ACHN (cell line): Measurements from ENCODE around the gene ZNF831.

Experiments used
- DNase-seq: peaks from one replicate; pipeline ENCODE4 v3.0.0-alpha.2; 2015
- in situ Hi-C: cut with HindIII; loops from 2 replicates; pipeline ENCODE4 v1.10.0; 2017; ENCODE audit warnings: low sequenced_read_pairs, low pct_ligation_motif_present, low pct_unique_long_range_greater_than_20kb

ZNF831 gene

DNA sequence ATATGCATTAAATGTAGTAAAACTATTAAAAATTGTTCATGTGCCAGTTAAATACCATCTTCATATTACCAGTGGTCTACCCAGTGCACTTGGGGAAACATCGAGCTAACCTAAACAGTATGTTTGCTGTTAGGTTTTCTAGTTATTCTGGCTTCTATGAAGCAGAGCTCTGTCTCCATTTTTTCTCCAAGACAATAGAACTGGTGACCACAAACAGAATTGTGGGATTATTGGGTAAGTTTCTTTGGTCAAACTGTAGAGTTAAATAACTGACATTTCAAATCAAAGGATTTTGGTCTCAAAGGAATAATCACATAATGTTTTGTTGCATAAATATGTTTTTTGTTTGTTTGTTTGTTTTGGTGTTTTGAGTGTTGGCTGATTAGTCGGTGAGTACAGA is 96.3 kb downstream of the ZNF831 start:
- in situ Hi-C loops, result no loop called here
- no peak for DNase-seq

GRCh38 chr20:59265298-59265697 is 101.7 kb downstream of the ZNF831 start:
- in situ Hi-C loops, result no loop called here

GRCh38 chr20:59268870-59269269 is 105.2 kb downstream of the ZNF831 start:
- no peak for DNase-seq
- in situ Hi-C loops, result no loop called here

More at GRCh38 chr20:59265298-59265697, 101.7 kb downstream of the ZNF831 start:
- no peak for DNase-seq

DNA sequence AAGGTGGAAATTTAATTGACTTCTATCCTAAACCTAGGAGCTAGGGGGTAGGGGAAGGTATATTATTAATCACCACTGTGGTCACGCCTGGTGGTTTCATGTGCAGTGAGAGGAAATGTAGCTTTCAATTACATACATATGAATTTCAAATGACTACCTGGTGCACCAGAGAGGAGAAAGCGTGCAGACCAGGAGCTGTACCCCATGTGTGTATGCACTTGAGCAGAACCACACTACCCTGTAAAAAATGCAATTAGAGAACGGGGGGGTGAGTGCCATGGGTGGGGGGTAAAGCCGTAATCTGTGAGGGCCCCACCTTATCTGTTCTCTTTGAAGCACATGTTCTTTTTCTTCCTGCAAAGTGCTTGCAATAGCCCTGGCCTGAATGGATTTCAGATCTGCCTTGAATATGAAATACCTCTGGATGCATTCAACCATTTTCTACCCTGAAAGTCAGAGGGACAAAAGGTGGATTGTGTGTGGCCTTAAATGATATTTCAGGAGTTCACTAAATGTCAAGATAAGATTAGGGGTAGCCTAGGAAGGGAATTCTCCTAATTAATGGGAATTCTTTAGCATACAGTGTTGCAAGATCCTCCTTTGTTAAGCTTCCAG is 105.9 kb downstream of the ZNF831 start:
- DNase-seq, result no peak
- in situ Hi-C loops, result no loop called here

DNA sequence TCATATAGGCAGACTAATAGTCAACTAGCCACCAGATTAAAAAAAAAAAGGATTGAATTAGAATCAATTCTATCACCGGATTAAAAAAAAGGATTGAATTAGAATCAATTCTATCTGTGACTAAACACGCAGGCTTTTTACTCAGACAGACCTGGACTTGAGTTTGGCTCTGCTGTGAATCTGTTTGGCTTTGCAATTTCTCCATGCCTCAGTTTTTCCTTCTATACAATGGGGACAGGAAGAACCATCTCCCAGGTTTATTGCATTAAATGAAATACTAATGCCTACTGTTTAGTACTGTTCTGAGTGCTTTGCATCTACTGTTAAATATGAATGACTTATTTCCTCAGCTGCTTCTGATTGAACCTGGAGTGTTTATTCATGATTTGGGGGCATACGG is 106.8 kb downstream of the ZNF831 start:
- no peak for DNase-seq
- in situ Hi-C loops, result no loop called here

GRCh38 chr20:59273739-59274357 is 110.2 kb downstream of the ZNF831 start:
- DNase-seq, result no peak
- in situ Hi-C loops, result no loop called here

DNA sequence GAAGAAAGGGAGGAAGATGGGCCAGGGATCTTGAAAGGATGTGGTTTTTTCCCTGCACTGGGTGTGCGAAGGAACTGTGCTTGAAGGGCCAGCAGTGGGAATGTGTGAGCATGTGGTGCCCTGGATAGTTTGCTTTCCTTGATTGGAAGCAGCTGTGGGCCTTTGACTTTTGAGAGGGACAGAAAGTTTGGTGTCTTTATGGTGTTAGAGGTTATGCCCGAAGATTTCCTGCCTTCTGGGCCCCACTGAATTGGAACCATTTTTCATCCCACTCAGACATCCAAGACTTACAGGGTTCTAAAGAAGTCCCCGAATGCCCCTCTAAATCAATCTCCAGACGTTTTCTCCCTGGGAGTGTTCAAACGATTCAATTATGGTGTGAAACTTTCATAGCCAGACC is 113.3 kb downstream of the ZNF831 start:
- in situ Hi-C loops, result no loop called here
- no peak for DNase-seq

DNA sequence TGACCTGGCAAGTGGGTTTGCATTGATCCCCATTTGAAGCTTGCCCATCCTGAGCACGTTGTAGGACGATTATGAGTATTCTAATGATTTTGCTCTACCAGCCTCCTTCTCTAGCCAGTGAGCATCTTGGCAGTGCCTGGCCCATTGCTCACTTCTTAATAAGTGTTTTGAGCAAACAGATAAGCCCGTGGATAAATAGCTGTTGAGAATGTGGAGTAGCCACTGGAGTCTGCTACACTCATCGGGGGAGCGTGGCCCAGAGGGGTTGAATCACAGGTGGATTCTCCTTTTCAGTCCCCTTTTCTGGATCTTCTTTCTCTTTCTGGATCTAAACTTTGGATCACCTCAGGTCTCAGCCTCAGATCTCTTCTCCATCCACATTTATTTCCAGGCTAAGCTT is 120.8 kb downstream of the ZNF831 start:
- no peak for DNase-seq
- in situ Hi-C loops, result no loop called here

GRCh38 chr20:59289994-59290393 is 126.4 kb downstream of the ZNF831 start:
- in situ Hi-C loops, result no loop called here
- no peak for DNase-seq

- DNase-seq, result no peak
- in situ Hi-C loops, result no loop called here
These were observed 128.2 kb downstream of the ZNF831 start for GRCh38 chr20:59291740-59292383.

- DNase-seq, result no peak
- in situ Hi-C loops, result no loop called here
These were observed 131.9 kb downstream of the ZNF831 start for GRCh38 chr20:59295531-59295930.

- no peak for DNase-seq
- in situ Hi-C loops, result no loop called here
These were observed 134.1 kb downstream of the ZNF831 start for GRCh38 chr20:59297686-59298085.

- in situ Hi-C loops, result no loop called here
- DNase-seq, result no peak
These were observed 136.3 kb downstream of the ZNF831 start for GRCh38 chr20:59299945-59300332.

DNA sequence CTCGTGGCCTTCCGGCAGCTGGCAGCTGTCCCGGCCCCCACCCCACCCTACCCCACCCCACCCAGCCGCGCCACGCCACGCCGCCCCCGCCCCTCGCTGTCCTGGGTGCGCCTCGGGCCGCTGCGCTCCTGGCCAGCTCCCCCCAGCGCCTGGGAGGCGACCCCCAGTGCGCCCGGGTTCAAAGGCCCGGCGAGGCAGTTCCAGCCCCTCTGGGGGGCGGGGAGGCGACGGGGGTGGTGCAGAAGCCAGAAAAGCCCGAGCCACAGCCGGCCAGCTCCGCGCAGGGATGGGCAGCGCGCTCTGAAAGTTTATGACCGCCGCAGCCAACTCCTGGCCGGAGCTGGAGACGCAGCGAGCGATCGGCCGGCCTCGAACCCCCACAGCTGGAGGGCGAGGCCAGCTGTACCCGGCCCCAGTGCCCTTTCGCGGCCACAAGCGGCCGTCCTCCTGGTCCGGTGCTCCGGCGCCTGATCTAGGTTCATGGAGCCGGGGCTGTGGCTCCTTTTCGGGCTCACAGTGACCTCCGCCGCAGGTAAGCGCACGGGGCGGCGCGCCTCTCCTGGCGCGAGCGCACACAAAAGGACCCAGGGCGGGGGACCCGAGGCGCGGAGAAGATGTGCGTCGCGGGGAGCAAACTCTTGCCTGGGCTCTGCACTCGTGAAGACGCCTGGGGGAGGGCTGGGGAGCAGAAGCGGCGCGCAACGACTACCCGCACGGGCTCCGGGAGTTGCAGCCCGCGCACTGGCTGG is 136.9 kb downstream of the ZNF831 start, which contains the start of gene EDN3:
Gene EDN3 (plus strand): TSS at position 279 of the 749 bp plus-strand sequence. CDS start 202 bp downstream, at position 481.
- in situ Hi-C loops, result no loop called here

DNA sequence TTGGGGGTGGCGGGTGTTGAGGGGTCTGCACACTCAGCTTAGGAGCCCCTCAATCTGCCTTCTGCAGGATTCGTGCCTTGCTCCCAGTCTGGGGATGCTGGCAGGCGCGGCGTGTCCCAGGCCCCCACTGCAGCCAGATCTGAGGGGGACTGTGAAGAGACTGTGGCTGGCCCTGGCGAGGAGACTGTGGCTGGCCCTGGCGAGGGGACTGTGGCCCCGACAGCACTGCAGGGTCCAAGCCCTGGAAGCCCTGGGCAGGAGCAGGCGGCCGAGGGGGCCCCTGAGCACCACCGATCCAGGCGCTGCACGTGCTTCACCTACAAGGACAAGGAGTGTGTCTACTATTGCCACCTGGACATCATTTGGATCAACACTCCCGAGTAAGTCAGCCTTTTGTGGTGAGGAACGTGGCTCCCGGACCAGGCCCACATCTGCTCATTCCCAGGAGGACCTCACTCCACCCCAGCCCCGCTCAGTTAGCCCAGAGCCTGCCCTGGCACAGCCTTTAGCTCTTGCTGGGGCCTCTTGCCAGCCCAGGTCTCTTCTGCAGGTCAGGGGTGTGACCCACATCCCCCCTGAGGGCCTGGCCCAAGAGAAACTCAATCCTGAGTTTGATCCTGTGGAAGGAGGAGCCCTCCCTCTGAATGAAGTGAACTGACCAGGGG is 137.9 kb downstream of the ZNF831 start:
- in situ Hi-C loops, result no loop called here
- DNase-seq, result no peak

More for the DNA sequence above, 136.9 kb downstream of the ZNF831 start, which contains the start of gene EDN3:
- no peak for DNase-seq

DNA sequence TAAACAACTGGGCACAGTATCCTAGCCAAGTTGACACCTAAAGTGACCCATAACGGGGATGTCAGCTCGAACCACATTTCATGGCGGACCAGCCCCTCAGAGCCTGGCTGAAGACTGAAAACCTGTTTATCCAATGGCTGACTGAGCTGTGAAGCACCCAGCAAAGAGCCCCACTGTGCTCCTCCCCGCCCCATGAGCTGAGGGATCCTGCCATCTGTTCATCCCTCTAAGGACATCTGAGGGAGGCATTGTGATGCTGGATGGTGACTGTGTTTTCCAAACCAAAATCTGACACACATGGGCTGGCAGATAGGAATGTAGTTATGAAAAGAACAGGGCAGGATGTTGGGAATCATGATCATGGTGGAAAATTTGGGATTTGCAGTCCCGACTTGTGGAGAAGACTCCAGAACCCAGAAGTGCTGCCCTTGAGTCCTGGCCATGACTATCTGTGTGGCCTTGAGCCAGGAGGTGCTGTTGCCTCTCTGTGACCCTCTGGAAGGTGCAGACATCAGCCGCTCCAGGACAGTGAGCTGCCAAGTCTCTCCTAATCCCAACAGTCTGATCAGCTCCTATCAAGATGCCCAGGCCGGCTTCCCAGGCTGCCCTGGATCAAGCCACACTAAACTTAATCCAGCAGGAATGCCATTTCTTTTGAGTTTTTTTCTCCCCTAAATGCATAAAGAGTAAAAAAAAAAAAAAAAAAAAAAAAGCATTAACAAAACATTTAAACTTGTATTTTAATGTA is 142.5 kb downstream of the ZNF831 start:
- in situ Hi-C loops, result no loop called here
- no peak for DNase-seq

GRCh38 chr20:59307270-59307669 is 143.6 kb downstream of the ZNF831 start:
- no peak for DNase-seq
- in situ Hi-C loops, result no loop called here
